Activated naive CD8-positive, alpha-beta T cell (primary cell): ENCODE measurements around the gene CMTM4.
A peak's percentile ranks its signal among the peaks of the same experiment; 100 is the strongest.

Experiments used
- H3K27ac Mint-ChIP-seq: one replicate; pipeline ENCODE4 v1.8.0; 2021; ENCODE audit warnings: mixed read lengths
- H3K27me3 Mint-ChIP-seq: one replicate; pipeline ENCODE4 v1.8.0; 2021; ENCODE audit warnings: mixed read lengths
- H3K36me3 Mint-ChIP-seq: one replicate; pipeline ENCODE4 v1.8.0; 2021; ENCODE audit warnings: mixed read lengths
- H3K4me1 Mint-ChIP-seq: one replicate; pipeline ENCODE4 v1.8.0; 2021; ENCODE audit warnings: low read depth, mixed read lengths
- H3K4me3 Mint-ChIP-seq: one replicate; pipeline ENCODE4 v1.8.0; 2021; ENCODE audit warnings: mild to moderate bottlenecking, mixed read lengths
- H3K9me3 Mint-ChIP-seq: one replicate; pipeline ENCODE4 v1.8.0; 2021; ENCODE audit warnings: low read depth, mixed read lengths

Gene CMTM4

DNA sequence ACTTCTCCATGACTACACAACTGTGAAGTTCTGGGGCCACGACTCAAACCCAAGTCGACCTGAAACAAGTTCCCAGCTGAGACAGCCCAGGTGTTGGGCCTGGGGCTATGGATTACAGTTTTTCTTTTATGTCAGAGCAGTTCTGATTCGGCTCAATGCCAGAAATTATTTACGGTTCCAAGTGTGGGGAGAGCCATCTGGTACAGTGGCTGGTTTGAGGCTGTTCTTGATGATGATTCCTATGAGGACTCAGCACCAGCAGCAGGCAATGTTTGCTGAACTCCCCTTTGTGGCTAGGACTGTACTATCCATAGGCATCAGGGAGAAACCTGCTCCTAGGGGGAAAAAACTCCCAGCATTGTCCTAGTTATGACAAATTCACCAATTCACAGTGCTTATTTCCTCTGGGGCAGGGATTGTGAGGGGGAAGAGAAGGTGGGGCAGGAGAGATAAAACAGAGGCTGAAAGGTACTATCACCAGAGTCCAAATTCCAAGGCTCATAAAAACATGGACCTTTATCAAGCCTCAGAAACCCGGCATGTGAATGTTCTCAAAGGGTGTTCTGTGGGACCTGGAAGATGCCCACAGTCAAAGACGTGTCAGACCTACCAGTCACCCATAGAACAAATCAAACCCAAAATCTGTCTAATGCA lies 18.2 kb upstream of the CMTM4 start:
- Mint-ChIP-seq H3K27me3 (peaks cover 3% of the 10 kb centered on the region), H3K36me3 (peaks cover 2% of the 10 kb centered on the region), H3K27ac (no peak overlapping the region), H3K9me3 (no peaks in the 10 kb centered on the region), H3K4me1 (no peaks in the 10 kb centered on the region), H3K4me3 (no peak overlapping the region)

DNA sequence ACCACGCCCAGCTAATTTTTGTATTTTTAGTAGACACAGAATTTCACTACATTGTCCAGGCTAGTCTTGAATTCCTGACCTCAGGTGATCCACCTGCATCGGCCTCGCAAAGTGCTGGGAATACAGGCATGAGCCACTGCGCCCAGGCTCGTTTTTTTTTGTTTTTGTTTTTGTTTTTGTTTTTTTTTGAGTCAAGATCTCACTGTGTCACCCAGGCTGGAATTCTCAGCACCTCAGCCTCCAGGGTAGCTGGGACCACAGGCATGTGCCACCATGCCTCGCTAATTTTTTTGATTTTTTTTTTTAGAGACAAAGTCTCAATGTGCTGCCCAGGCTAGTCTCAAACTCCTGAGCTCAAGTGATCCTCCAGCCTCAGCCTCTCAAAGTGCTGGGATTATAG lies 17.5 kb upstream of the CMTM4 start:
- Mint-ChIP-seq H3K4me1 (no peaks in the 10 kb centered on the region), H3K4me3 (no peak overlapping the region), H3K27me3 (peaks cover 3% of the 10 kb centered on the region), H3K9me3 (no peaks in the 10 kb centered on the region), H3K36me3 (peaks cover 2% of the 10 kb centered on the region), H3K27ac (no peak overlapping the region)

DNA sequence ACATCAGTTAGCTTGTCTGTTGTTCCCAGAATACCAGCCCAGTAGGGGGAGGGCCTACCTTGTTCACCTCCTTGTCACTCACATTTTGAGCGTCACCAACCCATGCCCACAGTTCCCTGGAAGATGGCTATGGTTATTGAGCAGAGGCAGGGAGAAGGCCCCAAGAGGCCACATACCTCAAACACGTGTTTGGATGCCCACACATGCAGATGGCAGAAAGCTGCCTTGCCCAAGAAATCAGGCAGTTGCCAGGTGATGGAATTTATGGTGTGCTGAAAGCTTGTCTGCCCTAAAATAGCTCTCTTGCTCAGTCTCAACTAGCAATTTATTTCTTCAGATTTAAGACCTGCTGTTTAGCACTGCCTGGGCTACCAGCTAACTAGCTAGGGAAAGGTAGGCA lies 16.5 kb upstream of the CMTM4 start:
- H3K27me3 Mint-ChIP-seq = peaks cover 4% of the 10 kb centered on the region
- no peak overlapping the region for H3K27ac Mint-ChIP-seq
- no peak overlapping the region for H3K4me3 Mint-ChIP-seq
- H3K9me3 Mint-ChIP-seq = no peaks in the 10 kb centered on the region
- peaks cover 2% of the 10 kb centered on the region for H3K36me3 Mint-ChIP-seq
- H3K4me1 Mint-ChIP-seq = no peaks in the 10 kb centered on the region

DNA sequence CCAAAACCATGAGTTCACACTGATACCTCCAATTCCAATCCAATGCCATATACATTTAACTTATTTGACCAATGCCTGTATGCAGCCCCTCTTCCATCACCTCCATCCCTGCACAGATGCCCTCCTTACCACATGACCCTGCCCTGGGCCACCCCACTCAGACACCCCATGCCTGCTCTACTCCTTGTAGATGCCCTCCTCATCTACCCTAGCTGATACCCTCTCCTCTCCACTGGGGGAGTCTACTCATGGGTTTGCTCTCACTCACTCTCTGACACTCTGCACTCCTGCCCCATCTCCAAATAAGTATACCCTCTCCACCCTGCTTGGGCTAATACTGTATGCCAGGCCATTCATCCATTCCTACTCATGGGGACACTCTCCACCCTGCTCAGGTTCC lies 16.0 kb upstream of the CMTM4 start:
- Mint-ChIP-seq H3K4me1 (no peaks in the 10 kb centered on the region), H3K27ac (no peak overlapping the region), H3K4me3 (no peak overlapping the region), H3K9me3 (no peaks in the 10 kb centered on the region), H3K27me3 (peaks cover 5% of the 10 kb centered on the region), H3K36me3 (peaks cover 2% of the 10 kb centered on the region)

DNA sequence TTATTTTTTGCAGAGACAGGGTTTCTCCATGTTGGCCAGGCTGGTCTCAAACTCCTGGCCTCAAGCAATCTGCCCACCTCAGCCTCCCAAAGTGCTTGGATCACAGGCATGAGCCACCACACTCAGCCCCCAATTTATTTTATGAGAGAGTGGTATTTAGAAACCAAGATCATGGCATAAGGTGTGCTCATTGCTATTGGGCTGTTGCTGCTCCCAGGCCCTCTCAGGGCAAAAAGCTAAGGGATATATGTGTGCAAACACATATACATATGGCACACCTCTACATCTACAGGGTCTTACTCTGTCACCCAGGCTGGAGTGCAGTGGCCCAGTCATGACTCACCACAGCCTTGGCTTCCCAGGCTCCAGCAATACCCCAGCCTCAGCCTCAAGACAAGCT lies 15.0 kb upstream of the CMTM4 start:
- H3K27ac Mint-ChIP-seq = no peak overlapping the region
- peaks cover 7% of the 10 kb centered on the region for H3K27me3 Mint-ChIP-seq
- no peaks in the 10 kb centered on the region for H3K4me1 Mint-ChIP-seq
- H3K4me3 Mint-ChIP-seq = no peak overlapping the region
- H3K36me3 Mint-ChIP-seq = peaks cover 2% of the 10 kb centered on the region
- H3K9me3 Mint-ChIP-seq = no peaks in the 10 kb centered on the region

DNA sequence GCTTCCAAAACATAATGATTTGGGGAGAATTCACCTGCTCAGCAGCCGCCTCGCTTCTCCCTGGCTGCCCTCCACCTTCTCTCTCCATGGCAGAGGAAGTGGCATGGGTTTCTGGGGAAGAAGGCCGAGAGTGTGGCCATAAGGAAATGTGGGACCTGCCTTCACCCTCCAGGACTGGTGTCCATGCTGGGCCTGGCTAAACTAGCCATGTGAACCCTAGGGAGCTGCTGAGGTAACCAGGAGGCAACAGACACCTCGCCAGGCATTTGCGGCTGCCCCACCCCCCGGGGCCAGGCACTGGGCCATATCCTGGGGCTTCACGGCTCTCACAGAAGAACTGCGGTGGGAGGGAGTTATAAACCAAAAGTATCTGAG lies 9.9 kb upstream of the CMTM4 start:
- no peaks in the 10 kb centered on the region for H3K4me1 Mint-ChIP-seq
- peaks cover 6% of the 10 kb centered on the region for H3K27me3 Mint-ChIP-seq
- no peak overlapping the region for H3K4me3 Mint-ChIP-seq
- H3K36me3 Mint-ChIP-seq = no peaks in the 10 kb centered on the region
- no peak overlapping the region for H3K27ac Mint-ChIP-seq
- no peaks in the 10 kb centered on the region for H3K9me3 Mint-ChIP-seq

DNA sequence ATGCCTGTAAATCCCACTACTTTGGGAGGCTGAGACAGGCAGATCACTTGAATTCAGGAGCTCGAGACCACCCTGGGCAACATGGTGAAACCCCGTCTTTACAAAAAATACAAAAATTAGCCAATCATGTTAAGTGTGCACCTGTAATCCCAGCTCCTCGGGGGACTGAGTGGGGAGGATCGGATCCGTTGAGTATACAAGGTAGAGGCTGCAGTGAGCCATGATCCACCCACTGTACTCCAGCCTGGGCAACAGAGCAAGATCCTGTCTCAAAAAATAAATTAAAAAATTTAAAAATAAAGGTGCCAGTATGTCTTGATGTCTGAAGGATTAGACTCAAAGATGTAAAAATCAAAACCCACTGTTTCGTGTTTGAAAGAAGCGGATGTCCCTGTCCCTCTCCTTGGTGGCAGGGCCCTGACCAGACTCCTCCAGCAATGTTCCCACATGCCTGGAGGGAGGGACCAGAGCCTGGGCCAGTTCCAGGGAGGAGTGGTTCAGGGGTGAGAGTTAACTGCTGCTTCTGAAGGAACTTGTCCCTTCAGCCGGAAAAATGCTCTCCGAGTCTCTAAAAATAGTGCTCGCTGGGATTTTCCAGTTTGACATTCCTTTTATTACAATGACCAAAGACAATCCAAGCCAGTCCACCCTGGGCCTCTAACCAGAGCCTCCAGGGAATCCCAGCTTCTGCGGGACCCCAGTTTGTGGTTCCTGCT lies 9.4 kb upstream of the CMTM4 start:
- Mint-ChIP-seq H3K4me3 (no peak overlapping the region), H3K27ac (no peak overlapping the region), H3K4me1 (no peaks in the 10 kb centered on the region), H3K36me3 (no peaks in the 10 kb centered on the region), H3K9me3 (no peaks in the 10 kb centered on the region), H3K27me3 (peaks cover 6% of the 10 kb centered on the region)

DNA sequence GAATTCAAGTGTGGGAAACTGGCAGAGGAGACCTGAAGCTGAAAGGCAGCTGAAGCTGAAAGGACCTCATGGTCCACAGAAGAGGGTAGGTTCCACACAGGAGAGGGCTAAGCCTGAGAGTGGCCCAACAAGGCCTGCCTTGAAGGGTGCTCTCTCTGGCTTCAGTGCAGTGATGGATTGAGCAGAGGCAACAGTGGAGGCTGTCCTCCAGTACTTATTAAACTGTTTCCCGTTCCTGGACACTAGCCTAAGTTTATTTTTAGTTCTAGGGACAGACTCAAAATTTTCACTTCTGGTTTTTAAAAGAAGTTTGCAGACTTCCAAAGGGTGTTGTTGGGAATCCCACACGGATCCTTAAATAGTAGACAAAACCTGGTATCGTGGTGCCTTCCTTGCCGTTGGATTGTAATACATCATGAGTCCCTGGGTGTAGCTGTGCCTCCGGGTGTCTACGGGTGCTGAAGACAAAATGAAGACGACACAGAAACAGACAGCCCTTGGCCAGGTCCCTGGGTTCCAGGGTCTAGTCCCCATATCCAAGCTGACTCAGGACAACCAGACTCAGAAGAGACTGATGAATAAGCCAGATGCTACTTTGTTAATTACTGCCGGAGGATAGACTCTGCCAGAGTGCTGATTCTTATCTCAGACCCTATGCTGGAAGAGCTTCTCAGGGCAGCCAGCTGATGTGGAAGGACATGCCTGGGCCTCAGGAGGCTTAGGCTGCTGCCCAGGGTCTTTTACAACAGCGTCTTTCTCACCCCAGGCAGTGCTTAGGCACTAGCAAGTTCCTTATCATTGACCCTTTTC lies 7.1 kb upstream of the CMTM4 start:
- H3K4me1 Mint-ChIP-seq = no peaks in the 10 kb centered on the region
- H3K36me3 Mint-ChIP-seq = no peaks in the 10 kb centered on the region
- H3K27me3 Mint-ChIP-seq = peaks cover 5% of the 10 kb centered on the region
- H3K27ac Mint-ChIP-seq = no peak overlapping the region
- H3K4me3 Mint-ChIP-seq = no peak overlapping the region
- no peaks in the 10 kb centered on the region for H3K9me3 Mint-ChIP-seq

DNA sequence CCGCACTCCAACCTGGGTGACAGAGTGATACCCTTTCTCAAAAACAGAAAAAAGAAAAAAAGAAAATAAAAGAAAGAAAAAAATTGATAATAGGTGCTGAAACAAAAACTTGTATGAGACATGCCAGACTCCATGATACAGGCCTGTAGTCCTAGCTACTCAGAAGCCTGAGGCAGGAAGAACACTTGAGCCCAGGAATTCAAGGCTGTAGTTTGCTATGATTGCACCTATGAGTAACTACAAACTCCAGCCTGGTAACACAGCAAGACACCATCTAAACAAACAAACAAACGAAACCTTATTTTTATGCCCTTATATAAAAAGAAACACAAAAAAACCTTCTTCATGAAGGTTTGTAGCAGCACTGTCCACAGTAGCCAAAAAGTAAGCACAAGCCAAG lies 5.0 kb upstream of the CMTM4 start:
- Mint-ChIP-seq H3K27me3 (peaks cover 2% of the 10 kb centered on the region), H3K27ac (no peak overlapping the region), H3K9me3 (no peaks in the 10 kb centered on the region), H3K4me1 (peaks cover 3% of the 10 kb centered on the region), H3K36me3 (no peaks in the 10 kb centered on the region), H3K4me3 (no peak overlapping the region)

DNA sequence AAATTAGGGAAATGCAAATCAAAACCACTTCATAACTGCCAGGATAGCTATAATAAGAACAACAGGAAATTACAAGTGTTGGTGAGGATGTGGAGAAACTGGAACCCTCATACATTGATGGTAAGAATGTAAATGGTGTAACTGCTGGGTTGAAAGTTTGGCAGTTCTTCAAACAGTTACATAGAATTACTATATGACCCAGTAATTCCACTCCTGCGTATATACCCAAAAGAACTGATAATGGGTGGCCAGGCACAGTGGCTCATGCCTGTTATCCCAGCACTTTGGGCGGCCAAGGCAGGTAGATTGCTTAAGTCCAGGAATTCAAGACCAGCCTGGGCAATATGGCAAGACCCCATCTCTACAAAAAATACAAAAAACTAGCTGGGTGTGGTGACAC lies 4.5 kb upstream of the CMTM4 start:
- H3K27me3 Mint-ChIP-seq = peaks cover 2% of the 10 kb centered on the region
- H3K4me3 Mint-ChIP-seq = no peak overlapping the region
- no peaks in the 10 kb centered on the region for H3K36me3 Mint-ChIP-seq
- no peaks in the 10 kb centered on the region for H3K9me3 Mint-ChIP-seq
- H3K4me1 Mint-ChIP-seq = peaks cover 3% of the 10 kb centered on the region
- no peak overlapping the region for H3K27ac Mint-ChIP-seq

DNA sequence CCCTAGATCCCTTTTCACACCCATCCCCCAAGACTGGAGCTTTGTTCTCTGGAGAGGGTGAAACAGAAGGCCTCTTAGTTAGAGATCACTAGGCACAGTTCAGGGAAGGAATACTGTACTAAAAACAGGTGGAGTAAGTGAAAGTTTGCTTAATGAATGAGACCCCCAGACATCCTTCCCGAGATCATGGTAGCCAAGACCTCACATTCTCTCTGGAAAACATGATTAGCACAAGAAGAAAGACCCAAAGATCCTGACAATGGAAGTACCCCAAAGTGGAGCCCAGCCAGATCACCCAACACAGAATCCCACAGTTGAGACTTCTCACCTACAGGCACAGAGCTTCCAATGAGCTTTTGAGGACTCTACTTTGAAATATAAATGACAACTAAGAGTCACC lies 3.4 kb upstream of the CMTM4 start:
- Mint-ChIP-seq H3K27ac (no peak overlapping the region), H3K9me3 (no peaks in the 10 kb centered on the region), H3K36me3 (no peaks in the 10 kb centered on the region), H3K4me3 (no peak overlapping the region), H3K4me1 (peaks cover 12% of the 10 kb centered on the region), H3K27me3 (peaks cover 2% of the 10 kb centered on the region)

DNA sequence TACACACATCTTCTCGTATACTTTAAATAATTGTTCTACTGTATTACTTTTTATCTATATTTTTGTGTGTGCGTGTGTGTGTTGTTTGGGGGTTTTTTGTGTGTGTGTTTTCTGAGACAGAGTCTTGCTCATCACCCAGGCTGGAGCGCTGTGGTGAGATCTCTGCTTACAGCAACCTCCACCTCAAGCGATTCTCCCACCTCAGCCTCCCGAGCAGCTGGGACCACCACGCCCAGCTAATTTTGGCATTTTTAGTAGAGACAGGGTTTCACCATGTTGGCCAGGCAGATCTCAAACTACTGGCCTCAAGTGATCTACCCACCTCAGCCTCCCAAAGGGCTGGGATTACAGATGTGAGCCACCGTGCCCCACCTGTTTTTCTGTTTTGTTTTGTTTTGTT lies 1.5 kb upstream of the CMTM4 start:
- H3K9me3 Mint-ChIP-seq = no peaks in the 10 kb centered on the region
- no peak overlapping the region for H3K27ac Mint-ChIP-seq
- H3K27me3 Mint-ChIP-seq = peaks cover 2% of the 10 kb centered on the region
- H3K36me3 Mint-ChIP-seq = no peaks in the 10 kb centered on the region
- H3K4me1 Mint-ChIP-seq = peaks cover 15% of the 10 kb centered on the region
- H3K4me3 Mint-ChIP-seq = no peak overlapping the region

DNA sequence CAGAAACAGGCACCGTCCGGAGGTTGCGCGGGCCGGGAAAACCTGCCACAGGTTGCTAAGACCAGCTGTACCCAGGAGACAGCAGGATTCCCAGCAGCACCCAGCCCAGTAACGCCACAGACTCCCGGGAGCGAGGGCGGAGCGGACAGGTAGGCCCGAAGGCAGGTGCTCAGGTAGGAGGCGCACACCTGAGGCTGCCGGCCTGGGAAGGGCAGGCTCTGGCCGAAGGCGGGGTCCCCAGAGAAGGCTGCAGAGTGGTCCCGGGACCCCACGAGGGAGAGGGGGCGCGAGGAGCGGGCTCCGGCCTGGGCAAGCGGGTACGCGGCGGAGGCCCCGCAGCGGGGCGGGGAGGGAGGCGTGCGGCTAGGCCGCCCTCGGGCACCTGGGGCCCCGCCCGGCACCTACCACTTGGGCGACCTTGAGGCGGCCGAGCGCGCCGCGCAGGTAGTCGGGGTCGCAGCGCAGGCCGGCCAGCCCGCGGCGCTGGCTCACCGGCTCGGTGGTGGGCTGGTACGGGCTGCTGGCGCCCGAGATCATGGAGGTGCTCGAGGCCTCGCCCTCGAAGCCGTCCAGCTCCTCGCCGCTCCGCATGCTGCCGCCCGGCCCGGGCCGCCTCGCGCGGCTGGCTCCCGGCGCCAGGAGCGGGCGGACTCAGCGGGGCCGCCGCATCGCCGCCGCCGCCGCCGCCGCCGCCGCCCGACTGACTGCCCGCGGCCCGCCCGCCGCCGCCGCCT lies 441 bp downstream of the CMTM4 start:
- H3K27me3 Mint-ChIP-seq = peaks cover 2% of the 10 kb centered on the region

DNA sequence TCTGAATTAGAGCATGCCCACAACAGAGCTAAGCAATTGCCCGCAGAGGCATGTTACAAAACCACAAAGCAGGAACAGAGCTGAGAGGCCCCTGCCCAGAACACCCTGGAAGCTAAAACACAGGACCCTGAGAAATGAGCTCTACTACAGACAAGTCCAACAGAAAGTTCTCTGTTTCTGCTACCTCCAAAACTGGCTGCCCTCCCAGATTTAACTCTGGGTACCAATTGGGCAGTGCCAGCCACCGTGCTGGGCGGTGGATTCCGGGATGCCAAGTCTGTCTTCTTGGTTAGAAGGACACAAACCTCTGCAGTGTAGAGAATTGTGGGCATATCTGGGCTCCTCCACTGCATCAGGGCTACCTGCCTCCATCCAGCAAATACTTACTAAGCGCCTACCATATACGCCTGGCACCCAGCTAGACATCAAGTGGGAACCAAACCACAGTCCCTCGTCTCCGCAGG lies 1.0 kb downstream of the CMTM4 start:
- Mint-ChIP-seq H3K4me3 (peak overlapping the region; percentile 81), H3K27me3 (peaks cover 2% of the 10 kb centered on the region), H3K27ac (peak overlapping the region; percentile 34), H3K9me3 (no peaks in the 10 kb centered on the region), H3K4me1 (peaks cover 15% of the 10 kb centered on the region), H3K36me3 (no peaks in the 10 kb centered on the region)

More for the DNA sequence above, 441 bp downstream of the CMTM4 start:
- Mint-ChIP-seq H3K27ac (no peak overlapping the region), H3K4me1 (peaks cover 15% of the 10 kb centered on the region), H3K4me3 (peak overlapping the region; percentile 81), H3K36me3 (no peaks in the 10 kb centered on the region), H3K9me3 (no peaks in the 10 kb centered on the region)

DNA sequence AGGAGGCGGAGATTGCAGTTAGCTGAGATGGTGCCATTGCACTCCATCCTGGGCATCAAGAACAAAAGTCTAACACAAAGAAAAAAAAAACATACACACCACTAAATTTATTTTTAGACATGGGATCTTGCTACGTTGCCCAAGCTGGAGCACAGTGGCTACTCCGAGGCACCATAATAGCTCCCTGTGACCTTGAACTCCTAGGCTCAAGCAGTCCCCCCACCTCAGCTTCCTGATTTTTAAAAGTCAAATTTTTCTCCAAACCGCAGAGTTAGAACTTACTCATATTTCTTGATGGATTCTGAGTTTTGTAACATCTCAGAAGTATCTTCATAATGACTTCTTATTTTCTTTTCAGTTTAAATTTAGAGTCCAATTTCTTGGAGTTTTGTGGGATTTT lies 3.4 kb downstream of the CMTM4 start:
- Mint-ChIP-seq H3K9me3 (no peaks in the 10 kb centered on the region), H3K36me3 (no peaks in the 10 kb centered on the region), H3K4me3 (no peak overlapping the region), H3K4me1 (peaks cover 15% of the 10 kb centered on the region), H3K27ac (no peak overlapping the region), H3K27me3 (peaks cover 2% of the 10 kb centered on the region)
